DMS153 (cell line): ENCODE measurements around the gene ELL3.

ENCODE experiments used
- DNase-seq: peaks from one replicate; lab custom pipeline; 2025; lab: John Stamatoyannopoulos, UW

ELL3 gene

GRCh38 chr15:43723151-43723550, 53.6 kb downstream of the ELL3 start:
- no peak for DNase-seq
